Keratinocyte (primary cell): ENCODE measurements around the gene HPCAL1. TPM values are rescaled to one million over a fixed set of nuclear protein-coding genes. Genes with fewer than 3 reads are reported as not detected.

Source experiments
- DNase-seq: peaks from one replicate; pipeline ENCODE4 v3.0.0-alpha.2; 2011; ENCODE audit warnings: low read depth, missing footprints, low spot score
- FAIRE-seq: peaks from 2 replicates; lab custom pipeline; 2011; peaks lifted over from hg19 to GRCh38; lab: Jason Lieb, UNC
- H2AFZ ChIP-seq: 2 replicates; pipeline ENCODE4 v1.6.0; 2012; ENCODE audit warnings: low read length, control low read depth, inconsistent platforms; ENCODE audit not compliant: control insufficient read depth
- H3K27ac ChIP-seq: 2 replicates; pipeline ENCODE4 v1.5.1; 2011; ENCODE audit warnings: low read length; ENCODE audit not compliant: control insufficient read depth, insufficient read depth
- H3K27me3 ChIP-seq: 3 replicates; pipeline ENCODE4 v1.6.0; 2011; ENCODE audit warnings: low read length; ENCODE audit not compliant: control insufficient read depth, insufficient read depth; ENCODE audit errors: extremely low read depth
- H3K36me3 ChIP-seq, 2 experiments: 2 replicates in 1 of 2; 3 replicates in 1 of 2; pipeline ENCODE4 v1.5.1; 2011; ENCODE audit warnings: low read length in 2 of 2, mild to moderate bottlenecking in 1 of 2; ENCODE audit not compliant: control insufficient read depth in 2 of 2, insufficient read depth in 2 of 2; ENCODE audit errors: extremely low read depth in 1 of 2
- H3K4me1 ChIP-seq: 3 replicates; pipeline ENCODE4 v1.5.1; 2011; ENCODE audit warnings: low read length; ENCODE audit not compliant: control insufficient read depth, insufficient read depth; ENCODE audit errors: extremely low read depth
- H3K4me2 ChIP-seq: 3 replicates; pipeline ENCODE4 v1.6.0; 2011; ENCODE audit warnings: low read depth, low read length; ENCODE audit not compliant: control insufficient read depth, insufficient read depth; ENCODE audit errors: extremely low read depth
- H3K4me3 ChIP-seq, 3 experiments: fragments of 200-600 bp in 1 of 3; sonication (generic) in 1 of 3; 2 replicates in 2 of 3; 3 replicates in 1 of 3; pipeline ENCODE4 v1.5.1; 2011 to 2016; ENCODE audit warnings: low read length in 3 of 3, mild to moderate bottlenecking in 3 of 3, control low read depth in 2 of 3, inconsistent platforms in 1 of 3, low read depth in 1 of 3, mixed read lengths in 1 of 3, mixed run types in 1 of 3, moderate library complexity in 1 of 3; ENCODE audit not compliant: control insufficient read depth in 2 of 3, insufficient read depth in 2 of 3; ENCODE audit errors: extremely low read depth in 1 of 3
- H3K79me2 ChIP-seq: 2 replicates; pipeline ENCODE4 v1.6.0; 2012; ENCODE audit warnings: low read length; ENCODE audit not compliant: control insufficient read depth, insufficient read depth
- H3K9ac ChIP-seq: 3 replicates; pipeline ENCODE4 v1.6.0; 2011; ENCODE audit warnings: low read length; ENCODE audit not compliant: control insufficient read depth, insufficient read depth; ENCODE audit errors: extremely low read depth
- H3K9me1 ChIP-seq: 3 replicates; pipeline ENCODE4 v1.6.0; 2011; ENCODE audit warnings: low read length; ENCODE audit not compliant: control insufficient read depth, insufficient read depth; ENCODE audit errors: extremely low read depth
- H3K9me3 ChIP-seq: 2 replicates; pipeline ENCODE4 v1.5.1; 2012; ENCODE audit warnings: low read depth, low read length; ENCODE audit not compliant: control insufficient read depth
- H4K20me1 ChIP-seq: 3 replicates; pipeline ENCODE4 v1.6.0; 2011; ENCODE audit warnings: low read length; ENCODE audit not compliant: control insufficient read depth, insufficient read depth; ENCODE audit errors: extremely low read depth
- EZH2 ChIP-seq: IDR thresholded peaks from one replicate; pipeline ENCODE4 v1.6.1; 2012; ENCODE audit warnings: inconsistent platforms, mild to moderate bottlenecking, low read length, moderate library complexity
- dilution Hi-C: fragments of 300-500 bp; cut with MboI; formaldehyde crosslinking; loops from one replicate; pipeline ENCODE4 v1.7.0; 2020; ENCODE audit warnings: low sequenced_read_pairs; ENCODE audit not compliant: extremely low pct_ligation_motif_present
- polyA plus RNA-seq, 5 experiments: library from polyadenylated mRNA; depleted of rRNA in 3 of 5; stranded (reverse) in 3 of 5; stranded (forward) in 1 of 5; unstranded in 1 of 5; fragments of >200 nt; gene quantifications; 1 replicate in 1 of 5; 2 replicates in 3 of 5; 3 replicates in 1 of 5; pipeline versions ENCODE4 v1.2.1 to v1.2.3, GENCODE V29; 2011 to 2012; ENCODE audit warnings: missing spikeins in 2 of 5, low read depth in 1 of 5, low replicate concordance in 1 of 5
- TF ChIP-seq, protein P1 (sequence below), 3 experiments: IDR thresholded peaks in 1 of 3; conservative IDR thresholded peaks in 1 of 3; optimal IDR thresholded peaks in 1 of 3; 2 replicates in 2 of 3; 3 replicates in 1 of 3; pipeline versions ENCODE3 to v1.5.1; 2011; ENCODE audit warnings: low read length in 3 of 3, mild to moderate bottlenecking in 3 of 3, moderate library complexity in 2 of 3, control low read depth in 1 of 3, inconsistent platforms in 1 of 3; ENCODE audit not compliant: insufficient read depth in 2 of 3; ENCODE audit errors: extremely low read depth in 1 of 3

HPCAL1 gene
- polyA plus RNA-seq, 1 donor (not counting 4 experiments of a cell fraction or from before 2014, with no cell fraction given): 18.0 TPM

DNA sequence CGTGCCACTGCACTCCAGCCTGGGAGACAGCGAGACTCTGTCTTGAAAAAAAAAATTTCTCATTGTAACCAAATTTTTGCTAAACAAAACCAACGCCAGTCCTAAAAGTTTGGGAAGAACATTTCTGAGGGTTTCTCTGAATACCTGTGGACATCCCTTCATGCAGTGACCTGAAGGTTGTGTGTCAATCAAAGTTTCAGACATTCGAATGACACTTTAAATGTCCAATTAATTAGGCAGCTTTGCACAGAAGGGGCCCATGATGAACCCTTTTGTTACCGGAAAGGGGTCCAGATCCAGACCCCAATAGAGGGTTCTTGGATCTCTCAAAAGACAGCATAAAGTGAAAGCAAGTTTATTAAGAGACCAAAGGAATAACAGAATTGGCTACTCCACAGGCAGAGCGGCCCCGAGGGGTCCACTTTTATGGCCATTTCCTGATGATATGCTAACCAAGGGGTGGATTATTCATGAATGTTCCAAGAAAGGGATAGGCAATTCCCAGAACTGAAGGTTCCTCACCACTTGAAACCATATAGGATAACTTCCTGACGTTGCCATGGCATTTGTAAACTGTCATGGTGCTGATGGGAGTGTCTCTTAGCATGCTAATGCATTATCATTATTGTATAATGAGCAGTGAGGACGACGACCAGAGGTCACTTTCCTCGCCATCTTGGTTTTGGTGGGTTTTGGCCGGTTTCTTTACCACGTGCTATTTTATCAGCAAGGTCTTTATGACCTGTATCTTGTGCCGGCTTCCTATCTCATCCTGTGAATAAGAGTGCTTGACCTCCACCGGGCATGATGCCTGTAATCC, 27.5 kb upstream of the HPCAL1 start:
- Histone ChIP-seq H3K27ac (no peak overlapping the region), H3K9me3 (no peaks in the 10 kb centered on the region), H3K36me3 (no peaks in the 10 kb centered on the region), H3K4me3 (no peak overlapping the region), H3K4me1 (no peaks in the 10 kb centered on the region), H3K27me3 (peaks cover 30% of the 10 kb centered on the region), H3K79me2 (no peaks in the 10 kb centered on the region), H2AFZ (no peak overlapping the region), H4K20me1 (no peaks in the 10 kb centered on the region), H3K9me1 (no peaks in the 10 kb centered on the region), H3K9ac (no peak overlapping the region), H3K4me2 (no peak overlapping the region)
- TF ChIP-seq, protein P1, sequence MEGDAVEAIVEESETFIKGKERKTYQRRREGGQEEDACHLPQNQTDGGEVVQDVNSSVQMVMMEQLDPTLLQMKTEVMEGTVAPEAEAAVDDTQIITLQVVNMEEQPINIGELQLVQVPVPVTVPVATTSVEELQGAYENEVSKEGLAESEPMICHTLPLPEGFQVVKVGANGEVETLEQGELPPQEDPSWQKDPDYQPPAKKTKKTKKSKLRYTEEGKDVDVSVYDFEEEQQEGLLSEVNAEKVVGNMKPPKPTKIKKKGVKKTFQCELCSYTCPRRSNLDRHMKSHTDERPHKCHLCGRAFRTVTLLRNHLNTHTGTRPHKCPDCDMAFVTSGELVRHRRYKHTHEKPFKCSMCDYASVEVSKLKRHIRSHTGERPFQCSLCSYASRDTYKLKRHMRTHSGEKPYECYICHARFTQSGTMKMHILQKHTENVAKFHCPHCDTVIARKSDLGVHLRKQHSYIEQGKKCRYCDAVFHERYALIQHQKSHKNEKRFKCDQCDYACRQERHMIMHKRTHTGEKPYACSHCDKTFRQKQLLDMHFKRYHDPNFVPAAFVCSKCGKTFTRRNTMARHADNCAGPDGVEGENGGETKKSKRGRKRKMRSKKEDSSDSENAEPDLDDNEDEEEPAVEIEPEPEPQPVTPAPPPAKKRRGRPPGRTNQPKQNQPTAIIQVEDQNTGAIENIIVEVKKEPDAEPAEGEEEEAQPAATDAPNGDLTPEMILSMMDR (optimal IDR thresholded peaks at IDR 0.05 in 1 of 3, IDR thresholded peaks at IDR 0.05 in 1 of 3, conservative IDR thresholded peaks at IDR 0.05 in 1 of 3; ENCODE audit: extremely low read depth in 1 of 3, insufficient read depth in 2 of 3, low read length in 3 of 3): no peak
- no peak for TF ChIP-seq EZH2
- FAIRE-seq: no peak
- DNase-seq: no peak
- dilution Hi-C loops: no loop called here

DNA sequence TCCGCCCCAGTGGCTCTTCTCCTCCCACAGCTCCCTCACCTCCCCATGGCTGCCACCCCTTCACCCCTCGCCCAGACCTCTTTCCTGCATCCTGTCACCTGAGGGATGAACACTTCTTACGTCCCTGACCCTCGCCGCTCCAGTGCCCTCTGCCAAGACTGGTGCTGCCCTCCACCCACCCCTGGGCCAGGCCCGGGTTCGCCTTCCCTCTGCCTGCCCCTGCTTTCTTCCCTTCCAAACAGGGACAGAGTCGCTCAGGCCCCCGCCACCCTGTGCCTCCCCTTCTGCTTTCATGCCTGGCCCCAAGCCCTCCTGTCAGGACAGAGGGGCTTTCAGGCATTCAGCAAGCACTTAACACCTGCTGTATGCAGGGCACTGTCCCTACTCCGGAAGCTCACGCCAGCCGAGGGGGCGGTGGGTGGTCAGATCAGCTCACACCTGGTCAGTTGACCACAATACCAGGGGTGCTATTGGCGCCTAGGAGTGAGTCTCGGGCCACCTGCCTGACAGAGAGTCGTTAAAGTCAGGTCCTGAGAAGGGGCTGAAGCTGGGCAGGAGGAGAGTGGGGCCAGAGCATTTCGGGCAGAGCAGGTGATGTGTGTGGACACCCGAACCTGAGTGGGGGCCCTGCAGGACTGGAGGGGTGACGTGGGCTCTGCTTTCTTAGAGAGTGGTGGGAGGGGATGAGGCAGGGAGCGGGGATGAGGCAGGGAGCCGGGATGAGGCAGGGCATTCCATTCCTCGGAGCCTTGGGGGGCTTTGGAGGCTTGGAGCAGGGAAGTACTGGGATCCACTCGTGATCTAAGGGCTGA, 26.0 kb upstream of the HPCAL1 start:
- Histone ChIP-seq H3K36me3 (no peaks in the 10 kb centered on the region), H3K4me2 (no peak overlapping the region), H3K4me3 (no peak overlapping the region), H3K9me1 (no peaks in the 10 kb centered on the region), H3K27ac (no peak overlapping the region), H3K79me2 (no peaks in the 10 kb centered on the region), H3K27me3 (peaks cover 30% of the 10 kb centered on the region), H3K9ac (no peak overlapping the region), H3K4me1 (no peaks in the 10 kb centered on the region), H2AFZ (no peak overlapping the region), H4K20me1 (no peaks in the 10 kb centered on the region), H3K9me3 (no peaks in the 10 kb centered on the region)
- FAIRE-seq (no peak), DNase-seq (no peak)
- TF ChIP-seq EZH2: no peak
- TF ChIP-seq, protein P1 (optimal IDR thresholded peaks at IDR 0.05 in 1 of 3, IDR thresholded peaks at IDR 0.05 in 1 of 3, conservative IDR thresholded peaks at IDR 0.05 in 1 of 3; ENCODE audit: extremely low read depth in 1 of 3, insufficient read depth in 2 of 3, low read length in 3 of 3): no peak
- dilution Hi-C loops: no loop called here
